ENCODE measurements around the gene EXOC3L4.
"Not testable (repeated sequence)": the region's sequence is repeated elsewhere in the genome, so short reads cannot be mapped to it uniquely, and the experiment has no call there.

Gene EXOC3L4

GRCh38 chr14:103149351-103150237 is 55.1 kb downstream of the EXOC3L4 start:
- DNase-seq (ENCODE audit: low spot score), result no peak

DNA sequence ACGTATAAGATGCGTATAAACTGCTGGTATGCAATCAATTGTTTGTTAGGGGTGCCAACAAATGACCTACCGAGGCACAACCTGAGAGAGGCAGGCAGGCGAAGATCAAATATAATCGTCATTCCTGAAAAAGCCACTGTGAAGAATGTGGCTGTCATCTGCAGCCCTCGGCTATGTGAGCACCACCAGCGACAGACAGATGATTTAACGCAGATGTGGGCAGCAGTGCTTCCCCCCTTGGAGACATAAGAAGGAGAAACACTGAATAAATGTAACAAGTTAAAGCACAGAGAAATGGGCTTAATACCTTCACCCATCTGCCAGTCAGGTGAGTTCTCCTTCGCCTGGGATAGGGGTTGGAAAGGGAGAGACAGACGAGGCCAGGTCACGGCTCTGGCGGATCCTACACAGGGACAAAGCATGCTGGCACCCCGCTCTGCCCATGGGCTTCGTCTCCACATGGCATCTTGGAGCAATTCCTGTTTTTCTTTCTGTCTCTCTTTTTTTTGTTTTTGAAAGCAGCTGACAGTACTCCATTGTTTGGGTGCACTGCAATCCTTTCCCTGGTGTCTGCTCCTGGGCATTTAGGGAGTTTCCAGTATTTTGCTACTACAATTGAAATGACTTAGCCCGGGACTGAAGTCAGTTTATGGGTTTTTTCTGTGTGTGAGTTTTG is 56.9 kb downstream of the EXOC3L4 start:
- no peak for DNase-seq (ENCODE audit: low spot score)

DNA sequence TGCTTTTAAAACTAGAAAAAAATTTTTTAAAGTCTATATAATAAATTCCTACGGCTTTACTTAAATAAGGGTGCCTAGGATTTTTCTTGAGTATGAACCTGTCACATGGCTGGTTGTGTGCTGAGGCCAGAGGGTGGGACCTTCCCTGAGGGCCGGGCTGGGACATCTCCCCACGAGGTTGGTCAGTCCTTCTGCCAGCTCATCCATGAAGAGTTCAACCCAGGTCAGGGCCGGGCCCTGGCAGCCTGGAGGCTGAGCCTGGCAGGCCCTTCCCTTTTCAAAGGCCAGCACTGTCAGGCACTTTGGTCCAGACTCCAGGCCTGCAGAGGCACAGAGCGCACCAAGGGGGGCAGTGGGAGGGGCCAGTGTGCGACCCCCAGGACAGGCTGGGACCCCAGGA is 60.5 kb downstream of the EXOC3L4 start:
- no peak for DNase-seq (ENCODE audit: low spot score)

DNA sequence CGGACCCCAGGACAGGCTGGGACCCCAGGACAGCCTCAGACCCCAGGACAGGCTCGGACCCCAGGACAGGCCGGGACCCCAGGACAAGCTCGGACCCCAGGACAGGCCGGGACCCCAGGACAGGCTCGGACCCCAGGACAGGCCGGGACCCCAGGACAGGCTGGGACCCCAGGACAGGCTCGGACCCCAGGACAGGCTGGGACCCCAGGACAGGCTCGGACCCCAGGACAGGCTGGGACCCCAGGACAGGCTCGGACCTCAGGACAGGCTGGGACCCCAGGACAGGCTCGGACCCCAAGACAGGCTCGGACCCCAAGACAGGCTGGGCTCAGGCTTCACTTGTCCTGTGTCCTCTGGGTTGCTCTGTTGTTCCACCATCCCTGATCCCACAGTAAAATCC is 60.9 kb downstream of the EXOC3L4 start:
- DNase-seq (ENCODE audit: low spot score), result not testable (repeated sequence)

GRCh38 chr14:103155826-103156394 is 61.4 kb downstream of the EXOC3L4 start:
- DNase-seq (ENCODE audit: low spot score), result no peak

- no peak for DNase-seq (ENCODE audit: low spot score)
Observed at GRCh38 chr14:103156651-103157378, 62.3 kb downstream of the EXOC3L4 start.

GRCh38 chr14:103157969-103158368 is 63.4 kb downstream of the EXOC3L4 start:
- no peak for DNase-seq (ENCODE audit: low spot score)

- no peak for DNase-seq (ENCODE audit: low spot score)
Observed at GRCh38 chr14:103158688-103159087, 64.2 kb downstream of the EXOC3L4 start.

Data from SK-N-DZ (cell line).